IPS-18a (cell line): Measurements from ENCODE around the gene CDK7.
"Not testable (repeated sequence)": the region's sequence is repeated elsewhere in the genome, so short reads cannot be mapped to it uniquely, and the experiment has no call there.

ENCODE experiments used
- H3K27ac ChIP-seq: one replicate; pipeline ENCODE4 v1.5.1; 2013; ENCODE audit warnings: low read length
- H3K27me3 ChIP-seq: one replicate; pipeline ENCODE4 v1.6.1; 2013; ENCODE audit warnings: mild to moderate bottlenecking, low read length; ENCODE audit not compliant: control insufficient read depth, insufficient read depth
- H3K36me3 ChIP-seq: one replicate; pipeline ENCODE4 v1.6.1; 2013; ENCODE audit warnings: low read depth, low read length; ENCODE audit not compliant: control insufficient read depth
- H3K4me1 ChIP-seq: one replicate; pipeline ENCODE4 v1.6.1; 2013; ENCODE audit warnings: low read depth, low read length; ENCODE audit not compliant: control insufficient read depth
- H3K4me3 ChIP-seq: one replicate; pipeline ENCODE4 v1.5.1; 2013; ENCODE audit warnings: low read length
- H3K9ac ChIP-seq: one replicate; pipeline ENCODE4 v1.6.1; 2013; ENCODE audit warnings: mild to moderate bottlenecking, low read length, moderate library complexity
- H3K9me3 ChIP-seq: one replicate; pipeline ENCODE4 v1.6.1; 2013; ENCODE audit warnings: low read depth, low read length; ENCODE audit not compliant: control insufficient read depth

Gene CDK7

DNA sequence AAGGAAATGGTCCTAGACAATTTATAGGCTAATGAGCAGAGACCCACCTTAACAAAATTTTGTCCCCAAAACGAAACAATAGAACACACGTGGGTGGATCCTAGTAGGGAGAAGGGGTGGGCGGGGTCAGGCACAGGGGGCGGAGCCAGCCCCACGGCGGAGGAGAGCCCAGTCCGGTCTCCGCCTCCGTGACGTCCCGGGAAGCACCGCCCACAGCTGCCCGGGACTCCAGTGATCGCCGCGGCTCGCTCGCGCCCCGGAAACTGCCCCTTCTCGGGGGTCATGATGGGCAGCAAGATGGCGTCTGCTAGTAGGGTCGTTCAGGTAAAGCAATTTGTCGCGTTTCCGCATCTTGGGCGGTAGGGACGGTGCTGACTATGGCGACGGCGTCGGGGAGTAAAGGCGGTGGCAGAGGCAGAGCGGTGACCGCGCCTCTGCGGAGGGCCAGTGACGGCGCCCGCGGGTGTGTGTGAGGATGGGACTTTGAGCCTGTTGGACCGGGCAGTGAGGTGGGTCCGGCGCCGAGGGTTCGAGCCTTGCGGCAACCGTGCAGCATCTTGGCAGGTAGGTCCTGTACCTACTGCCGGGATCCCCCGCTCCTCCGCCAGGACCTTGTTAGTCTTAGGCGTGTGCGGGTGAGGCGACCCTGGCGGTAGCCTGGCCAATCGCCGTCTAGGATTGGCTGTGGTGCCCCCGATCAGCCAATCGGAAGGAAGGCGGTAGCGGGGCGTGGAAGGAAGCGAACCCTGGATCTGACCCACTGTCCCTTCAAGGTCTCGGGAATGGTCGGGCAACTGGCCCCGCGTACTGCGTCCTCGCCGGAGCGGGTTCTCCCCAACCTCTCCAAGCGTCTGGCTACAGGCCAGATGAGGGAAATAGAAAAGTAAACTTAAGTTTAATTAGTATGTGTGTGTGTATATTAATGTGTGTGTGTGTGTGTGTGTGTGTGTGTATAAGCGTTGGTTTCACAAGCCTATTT, 16.8 kb upstream of the CDK7 start:
- peak overlapping the region; percentile 83 for H3K4me3 ChIP-seq
- peak overlapping the region; percentile 73 for H3K27ac ChIP-seq
- no peaks in the 10 kb centered on the region for H3K9me3 ChIP-seq
- no peaks in the 10 kb centered on the region for H3K36me3 ChIP-seq
- H3K27me3 ChIP-seq, result no peaks in the 10 kb centered on the region
- peak overlapping the region; percentile 65 for H3K9ac ChIP-seq
- no peaks in the 10 kb centered on the region for H3K4me1 ChIP-seq

GRCh38 chr5:69219939-69220338, 14.7 kb upstream of the CDK7 start:
- Histone ChIP-seq H3K27me3 (no peaks in the 10 kb centered on the region), H3K9ac (no peak overlapping the region), H3K9me3 (no peaks in the 10 kb centered on the region), H3K4me1 (no peaks in the 10 kb centered on the region), H3K36me3 (no peaks in the 10 kb centered on the region), H3K27ac (no peak overlapping the region), H3K4me3 (no peak overlapping the region)

- H3K36me3 ChIP-seq, H3K4me1 ChIP-seq: not testable (repeated sequence)
Observed at GRCh38 chr5:69220371-69220770, 14.3 kb upstream of the CDK7 start.

GRCh38 chr5:69220833-69221232, 13.9 kb upstream of the CDK7 start:
- H3K27me3 ChIP-seq, H3K4me3 ChIP-seq, H3K9ac ChIP-seq, H3K36me3 ChIP-seq, H3K4me1 ChIP-seq, H3K27ac ChIP-seq, H3K9me3 ChIP-seq: not testable (repeated sequence)

More at GRCh38 chr5:69220371-69220770, 14.3 kb upstream of the CDK7 start:
- not testable (repeated sequence) for H3K9me3 ChIP-seq, H3K27me3 ChIP-seq, H3K4me3 ChIP-seq, H3K27ac ChIP-seq, H3K9ac ChIP-seq

DNA sequence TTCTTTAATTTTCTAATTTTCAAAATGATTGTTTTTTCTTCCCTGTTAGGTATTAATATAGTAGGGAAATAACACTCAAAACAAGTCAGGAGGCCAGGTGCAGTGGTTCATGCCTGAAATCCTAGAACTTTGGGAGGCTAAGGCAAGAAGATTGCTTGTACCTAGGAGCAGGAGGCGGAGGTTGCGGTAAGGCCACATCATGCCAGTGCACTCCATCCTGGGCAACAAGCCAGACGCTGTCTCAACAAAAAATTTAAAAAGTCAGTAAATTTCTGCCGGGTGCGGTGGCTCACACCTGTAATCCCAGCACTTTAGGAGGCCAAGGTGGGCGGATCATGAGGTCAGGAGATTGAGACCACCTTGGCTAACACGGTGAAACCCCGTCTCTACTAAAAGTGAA, 10.2 kb upstream of the CDK7 start:
- no peaks in the 10 kb centered on the region for H3K4me1 ChIP-seq
- no peak overlapping the region for H3K9ac ChIP-seq
- peaks cover 18% of the 10 kb centered on the region for H3K36me3 ChIP-seq
- no peak overlapping the region for H3K27ac ChIP-seq
- H3K9me3 ChIP-seq, result no peaks in the 10 kb centered on the region
- H3K4me3 ChIP-seq, result no peak overlapping the region
- H3K27me3 ChIP-seq, result no peaks in the 10 kb centered on the region

GRCh38 chr5:69225860-69226259, 8.8 kb upstream of the CDK7 start:
- Histone ChIP-seq H3K27me3 (no peaks in the 10 kb centered on the region), H3K27ac (no peak overlapping the region), H3K4me1 (no peaks in the 10 kb centered on the region), H3K9ac (no peak overlapping the region), H3K9me3 (no peaks in the 10 kb centered on the region), H3K4me3 (no peak overlapping the region), H3K36me3 (peaks cover 24% of the 10 kb centered on the region)

DNA sequence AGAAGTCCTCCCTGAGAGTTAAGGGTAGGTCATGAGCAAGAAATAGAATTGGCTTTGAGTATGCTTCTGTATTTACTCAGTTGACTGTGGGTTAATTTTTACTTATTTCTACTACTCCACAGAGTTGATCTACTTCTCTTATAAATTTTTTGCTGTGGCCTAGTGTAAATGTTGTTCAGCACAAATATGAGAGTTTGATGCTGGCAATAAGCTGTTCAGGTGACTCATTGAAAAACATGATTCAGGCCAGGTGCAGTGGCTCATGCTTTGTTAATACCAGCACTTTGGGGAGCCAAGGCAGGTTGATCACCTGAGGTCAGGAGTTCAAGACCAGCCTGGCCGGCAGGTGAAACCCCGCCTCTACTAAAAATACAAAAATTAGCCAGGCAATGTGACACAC, 4.5 kb upstream of the CDK7 start:
- Histone ChIP-seq H3K27me3 (no peaks in the 10 kb centered on the region), H3K9me3 (no peaks in the 10 kb centered on the region), H3K4me1 (no peaks in the 10 kb centered on the region), H3K27ac (no peak overlapping the region), H3K9ac (no peak overlapping the region), H3K4me3 (no peak overlapping the region), H3K36me3 (peaks cover 24% of the 10 kb centered on the region)

DNA sequence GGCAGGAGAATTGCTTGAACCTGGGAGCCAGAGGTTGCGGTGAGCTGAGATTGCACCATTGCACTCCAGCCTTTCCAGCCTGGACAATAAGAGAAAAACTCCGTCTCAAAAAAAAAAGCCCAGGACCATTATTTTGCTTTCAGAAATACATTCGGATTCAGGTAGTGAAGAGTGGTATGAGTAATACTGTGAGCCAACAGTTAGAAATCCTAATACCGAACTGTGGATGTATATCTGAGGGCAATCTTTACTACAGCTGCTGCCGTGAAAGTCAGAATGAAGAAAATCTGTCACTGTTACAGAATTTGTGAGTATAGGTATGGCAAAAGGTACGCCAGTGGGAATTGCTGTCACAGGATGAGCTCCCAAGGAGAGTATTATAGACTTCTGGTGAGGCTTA, 3.4 kb upstream of the CDK7 start:
- Histone ChIP-seq H3K4me3 (no peak overlapping the region), H3K4me1 (peaks cover 4% of the 10 kb centered on the region), H3K9me3 (no peaks in the 10 kb centered on the region), H3K36me3 (peaks cover 24% of the 10 kb centered on the region), H3K9ac (no peak overlapping the region), H3K27ac (no peak overlapping the region), H3K27me3 (no peaks in the 10 kb centered on the region)

GRCh38 chr5:69231851-69232250, 2.8 kb upstream of the CDK7 start:
- H3K27ac ChIP-seq, result no peak overlapping the region
- H3K9me3 ChIP-seq, result no peaks in the 10 kb centered on the region
- no peak overlapping the region for H3K9ac ChIP-seq
- no peak overlapping the region for H3K4me3 ChIP-seq
- peaks cover 4% of the 10 kb centered on the region for H3K4me1 ChIP-seq
- H3K36me3 ChIP-seq, result peaks cover 24% of the 10 kb centered on the region
- H3K27me3 ChIP-seq, result no peaks in the 10 kb centered on the region

- not testable (repeated sequence) for H3K27ac ChIP-seq, H3K9ac ChIP-seq
Observed at GRCh38 chr5:69236733-69237132, 2.0 kb downstream of the CDK7 start.

DNA sequence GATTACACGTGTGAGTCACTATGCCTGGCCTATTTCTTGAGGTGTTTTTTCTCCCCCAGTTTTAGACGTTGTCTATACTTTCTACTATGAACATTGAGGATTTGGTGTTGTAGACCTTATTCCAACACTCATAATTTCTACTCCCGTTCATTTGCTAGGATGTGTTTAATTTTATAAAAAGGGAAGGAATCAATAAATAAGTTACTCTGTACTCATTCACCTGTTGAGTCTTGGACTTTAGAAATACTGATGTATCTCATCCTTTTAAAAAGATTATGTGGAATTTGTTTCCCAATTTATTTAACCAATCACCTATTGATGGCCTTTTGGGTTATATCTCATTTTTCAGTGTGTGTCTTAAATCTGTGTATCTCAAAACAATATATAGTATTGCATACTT, 3.2 kb downstream of the CDK7 start:
- no peak overlapping the region for H3K4me3 ChIP-seq
- no peak overlapping the region for H3K27ac ChIP-seq
- no peaks in the 10 kb centered on the region for H3K9me3 ChIP-seq
- H3K9ac ChIP-seq, result no peak overlapping the region
- H3K36me3 ChIP-seq, result peaks cover 17% of the 10 kb centered on the region
- H3K4me1 ChIP-seq, result peaks cover 4% of the 10 kb centered on the region
- no peaks in the 10 kb centered on the region for H3K27me3 ChIP-seq

More at GRCh38 chr5:69236733-69237132, 2.0 kb downstream of the CDK7 start:
- not testable (repeated sequence) for H3K4me3 ChIP-seq, H3K9me3 ChIP-seq, H3K27me3 ChIP-seq, H3K4me1 ChIP-seq
- peaks cover 17% of the 10 kb centered on the region for H3K36me3 ChIP-seq

DNA sequence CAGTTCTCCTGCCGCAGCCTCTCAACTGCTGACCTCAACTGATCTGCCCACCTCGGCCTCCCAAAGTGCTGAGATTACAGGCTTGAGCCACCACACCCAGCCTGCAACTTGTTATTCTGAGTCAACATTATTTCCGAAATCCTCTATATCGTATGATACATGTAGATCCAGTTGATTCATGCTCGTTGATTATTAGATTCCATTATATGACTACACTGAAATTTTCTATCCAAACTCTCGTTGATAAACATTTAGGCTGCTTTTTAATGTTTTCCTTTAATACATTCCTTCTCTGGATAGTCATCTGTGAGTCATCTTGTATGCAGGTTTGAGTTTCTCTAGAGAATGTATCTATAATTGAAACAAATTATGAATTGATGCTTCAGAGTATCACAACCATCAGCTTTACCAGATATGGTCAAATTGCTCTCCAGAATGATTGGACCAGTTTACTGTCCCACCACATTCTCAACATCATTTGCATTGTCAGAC, 4.1 kb downstream of the CDK7 start:
- H3K4me1 ChIP-seq, result peaks cover 4% of the 10 kb centered on the region
- no peak overlapping the region for H3K9ac ChIP-seq
- H3K27ac ChIP-seq, result no peak overlapping the region
- H3K27me3 ChIP-seq, result no peaks in the 10 kb centered on the region
- H3K9me3 ChIP-seq, result no peaks in the 10 kb centered on the region
- H3K36me3 ChIP-seq, result peaks cover 17% of the 10 kb centered on the region
- no peak overlapping the region for H3K4me3 ChIP-seq
